K562 (cell line): ENCODE data around the gene TEDDM1. TPM values are rescaled to one million over a fixed set of nuclear protein-coding genes. Genes with fewer than 3 reads are reported as not detected.

Experiments used
- BHLHE40 ChIP-seq: IDR thresholded peaks from 2 replicates; pipeline ENCODE4 v1.6.1; 2011; ENCODE audit warnings: low read length, improper control_type of control experiment
- DPF2 ChIP-seq: fragments of 450-650 bp; IDR thresholded peaks from 2 replicates; pipeline ENCODE4 v1.6.1; 2016
- FOSL1 ChIP-seq: fragments of 200-800 bp; sonication (Bioruptor generic); conservative IDR thresholded peaks from 2 replicates; pipeline ENCODE4 v1.6.1; 2016; ENCODE audit warnings: missing genetic modification characterization, missing compliant biosample characterization
- GATAD2A ChIP-seq: fragments of 450-650 bp; IDR thresholded peaks from 2 replicates; pipeline ENCODE4 v1.6.1; 2017
- KDM1A ChIP-seq, 2 experiments: fragments of 450-650 bp; IDR thresholded peaks; 2 replicates each; pipeline ENCODE4 v1.6.1; 2016; ENCODE audit warnings: mild to moderate bottlenecking in 2 of 2
- KLF1 ChIP-seq: fragments of 450-650 bp; IDR thresholded peaks from 2 replicates; pipeline ENCODE4 v1.6.1; 2016; ENCODE audit warnings: missing genetic modification characterization, missing compliant biosample characterization
- RFX5 ChIP-seq: IDR thresholded peaks from 2 replicates; pipeline ENCODE4 v1.6.1; 2011; ENCODE audit warnings: low read depth, mild to moderate bottlenecking, improper control_type of control experiment, low read length
- SMAD2 ChIP-seq: fragments of 150-350 bp; IDR thresholded peaks from 2 replicates; pipeline ENCODE4 v1.6.1; 2014; ENCODE audit warnings: low read depth, mild to moderate bottlenecking, low read length
- SNRNP70 ChIP-seq: fragments of 200-400 bp; formaldehyde crosslinking; optimal IDR thresholded peaks from 2 replicates; pipeline ENCODE3; 2017; ENCODE audit warnings: low read depth, low read length
- polyA plus RNA-seq, 8 experiments: library from polyadenylated mRNA; depleted of rRNA in 4 of 8; stranded (reverse) in 5 of 8; unstranded in 3 of 8; fragments of >200 nt; fragmentation: Nextera tagmentation in 2 of 8; fragmentation: Illumina TruSeq in 1 of 8; extraction: Ambion mirVana in 2 of 8; extraction: Trizol in 1 of 8; gene quantifications; 2 replicates each; pipeline versions ENCODE4 v1.2.1 to v1.2.3, GENCODE V29; 2011 to 2014; ENCODE audit warnings: inconsistent platforms in 1 of 8, missing spikeins in 1 of 8
- total RNA-seq, 7 experiments: library from RNA; depleted of rRNA in 6 of 7; stranded (reverse); fragments of >200 nt in 6 of 7; fragmentation: Illumina TruSeq in 2 of 7; extraction: Trizol in 2 of 7; gene quantifications; 2 replicates each; pipeline versions ENCODE4 v1.2.1 to v1.2.3, GENCODE V29; 2011 to 2021; ENCODE audit warnings: low replicate concordance in 1 of 7
- TF ChIP-seq, protein P1 (sequence below), 2 experiments: IDR thresholded peaks; 2 replicates each; pipeline ENCODE4 v1.6.1; 2011; ENCODE audit warnings: borderline replicate concordance in 1 of 2, control low read depth in 1 of 2, low read depth in 1 of 2, low read length in 1 of 2, mild to moderate bottlenecking in 1 of 2, mixed read lengths in 1 of 2, moderate library complexity in 1 of 2; ENCODE audit not compliant: insufficient read depth in 1 of 2, insufficient read length in 1 of 2, poor library complexity in 1 of 2, severe bottlenecking in 1 of 2; ENCODE audit errors: extremely low read depth in 1 of 2
- TF ChIP-seq, protein P2 (sequence below): sonication (generic); formaldehyde crosslinking; IDR thresholded peaks from 2 replicates; pipeline ENCODE4 v1.8.0; 2022; ENCODE audit warnings: mild to moderate bottlenecking, missing genetic modification reagents
- TF ChIP-seq, protein P3 (sequence below), 2 experiments: fragments of 450-650 bp; formaldehyde crosslinking in 1 of 2; IDR thresholded peaks; 2 replicates each; pipeline versions ENCODE4 v1.4.0 to v1.6.1; 2014 to 2020; ENCODE audit warnings: mild to moderate bottlenecking in 2 of 2, borderline replicate concordance in 1 of 2, low read depth in 1 of 2

TEDDM1 gene
- total and polyA plus RNA-seq, 9 of the 15 experiments (the other 6 are each of a cell fraction or from before 2014, with no cell fraction given) = not detected

DNA sequence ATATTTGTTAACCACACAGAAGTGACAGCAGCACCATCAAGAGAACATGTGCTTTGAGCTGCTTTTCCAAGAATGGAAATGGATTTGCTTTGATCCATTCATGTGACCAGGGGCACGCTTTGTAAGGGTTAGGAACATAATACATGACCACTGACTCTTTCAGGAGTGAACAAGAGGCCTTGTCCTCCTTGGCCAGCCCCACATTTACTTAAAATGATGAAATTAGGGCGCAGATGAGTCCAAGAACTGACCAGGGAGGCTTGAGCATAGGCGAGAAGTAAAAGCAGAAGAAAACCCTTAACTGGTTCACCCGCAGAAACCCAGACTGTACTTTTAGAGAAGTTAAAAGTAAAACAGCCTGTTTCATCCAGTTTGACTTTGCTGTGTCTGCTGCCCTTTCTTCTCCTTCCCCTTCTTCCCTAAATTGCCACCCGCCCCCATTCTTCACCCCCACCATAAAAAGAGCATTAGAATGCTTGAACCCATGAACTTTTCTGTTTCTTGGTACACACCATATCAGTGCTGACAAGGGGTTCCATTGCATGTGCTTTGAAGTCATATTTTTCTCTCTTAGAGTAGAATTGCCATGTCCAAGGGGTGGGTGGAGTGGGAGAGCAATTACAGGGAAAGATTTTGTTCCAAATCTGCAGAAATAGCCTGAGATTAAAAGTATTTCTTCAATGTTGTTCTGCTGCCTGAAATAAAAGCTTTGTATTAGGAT is 6.3 kb downstream of the TEDDM1 start (continued):
- TF ChIP-seq FOSL1 (tag) (no peak), DPF2 (peak; percentile 18; the same call in 1 of the 2 replicates), BHLHE40 (no peak), GATAD2A (0 out of 2 replicates have a peak, but pooled peaks have one; percentile 19), RFX5 (no peak), KDM1A (IDR thresholded peaks at IDR 0.05) (0 out of 4 replicates have a peak, but pooled peaks of 1 of the 2 experiments have one; percentile 25), KLF1 (tag) (no peak), SMAD2 (no peak), SNRNP70 (no peak)
- TF ChIP-seq, protein P1, sequence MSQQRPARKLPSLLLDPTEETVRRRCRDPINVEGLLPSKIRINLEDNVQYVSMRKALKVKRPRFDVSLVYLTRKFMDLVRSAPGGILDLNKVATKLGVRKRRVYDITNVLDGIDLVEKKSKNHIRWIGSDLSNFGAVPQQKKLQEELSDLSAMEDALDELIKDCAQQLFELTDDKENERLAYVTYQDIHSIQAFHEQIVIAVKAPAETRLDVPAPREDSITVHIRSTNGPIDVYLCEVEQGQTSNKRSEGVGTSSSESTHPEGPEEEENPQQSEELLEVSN (IDR thresholded peaks at IDR 0.05; ENCODE audit: borderline replicate concordance in 1 of 2, extremely low read depth in 1 of 2, insufficient read depth in 1 of 2, insufficient read length in 1 of 2, low read depth in 1 of 2, low read length in 1 of 2, poor library complexity in 1 of 2, severe bottlenecking in 1 of 2) = no peak
- TF ChIP-seq, protein P2, sequence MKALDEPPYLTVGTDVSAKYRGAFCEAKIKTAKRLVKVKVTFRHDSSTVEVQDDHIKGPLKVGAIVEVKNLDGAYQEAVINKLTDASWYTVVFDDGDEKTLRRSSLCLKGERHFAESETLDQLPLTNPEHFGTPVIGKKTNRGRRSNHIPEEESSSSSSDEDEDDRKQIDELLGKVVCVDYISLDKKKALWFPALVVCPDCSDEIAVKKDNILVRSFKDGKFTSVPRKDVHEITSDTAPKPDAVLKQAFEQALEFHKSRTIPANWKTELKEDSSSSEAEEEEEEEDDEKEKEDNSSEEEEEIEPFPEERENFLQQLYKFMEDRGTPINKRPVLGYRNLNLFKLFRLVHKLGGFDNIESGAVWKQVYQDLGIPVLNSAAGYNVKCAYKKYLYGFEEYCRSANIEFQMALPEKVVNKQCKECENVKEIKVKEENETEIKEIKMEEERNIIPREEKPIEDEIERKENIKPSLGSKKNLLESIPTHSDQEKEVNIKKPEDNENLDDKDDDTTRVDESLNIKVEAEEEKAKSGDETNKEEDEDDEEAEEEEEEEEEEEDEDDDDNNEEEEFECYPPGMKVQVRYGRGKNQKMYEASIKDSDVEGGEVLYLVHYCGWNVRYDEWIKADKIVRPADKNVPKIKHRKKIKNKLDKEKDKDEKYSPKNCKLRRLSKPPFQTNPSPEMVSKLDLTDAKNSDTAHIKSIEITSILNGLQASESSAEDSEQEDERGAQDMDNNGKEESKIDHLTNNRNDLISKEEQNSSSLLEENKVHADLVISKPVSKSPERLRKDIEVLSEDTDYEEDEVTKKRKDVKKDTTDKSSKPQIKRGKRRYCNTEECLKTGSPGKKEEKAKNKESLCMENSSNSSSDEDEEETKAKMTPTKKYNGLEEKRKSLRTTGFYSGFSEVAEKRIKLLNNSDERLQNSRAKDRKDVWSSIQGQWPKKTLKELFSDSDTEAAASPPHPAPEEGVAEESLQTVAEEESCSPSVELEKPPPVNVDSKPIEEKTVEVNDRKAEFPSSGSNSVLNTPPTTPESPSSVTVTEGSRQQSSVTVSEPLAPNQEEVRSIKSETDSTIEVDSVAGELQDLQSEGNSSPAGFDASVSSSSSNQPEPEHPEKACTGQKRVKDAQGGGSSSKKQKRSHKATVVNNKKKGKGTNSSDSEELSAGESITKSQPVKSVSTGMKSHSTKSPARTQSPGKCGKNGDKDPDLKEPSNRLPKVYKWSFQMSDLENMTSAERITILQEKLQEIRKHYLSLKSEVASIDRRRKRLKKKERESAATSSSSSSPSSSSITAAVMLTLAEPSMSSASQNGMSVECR (CRISPR knock-in tag) = no peak
- TF ChIP-seq, protein P3, sequence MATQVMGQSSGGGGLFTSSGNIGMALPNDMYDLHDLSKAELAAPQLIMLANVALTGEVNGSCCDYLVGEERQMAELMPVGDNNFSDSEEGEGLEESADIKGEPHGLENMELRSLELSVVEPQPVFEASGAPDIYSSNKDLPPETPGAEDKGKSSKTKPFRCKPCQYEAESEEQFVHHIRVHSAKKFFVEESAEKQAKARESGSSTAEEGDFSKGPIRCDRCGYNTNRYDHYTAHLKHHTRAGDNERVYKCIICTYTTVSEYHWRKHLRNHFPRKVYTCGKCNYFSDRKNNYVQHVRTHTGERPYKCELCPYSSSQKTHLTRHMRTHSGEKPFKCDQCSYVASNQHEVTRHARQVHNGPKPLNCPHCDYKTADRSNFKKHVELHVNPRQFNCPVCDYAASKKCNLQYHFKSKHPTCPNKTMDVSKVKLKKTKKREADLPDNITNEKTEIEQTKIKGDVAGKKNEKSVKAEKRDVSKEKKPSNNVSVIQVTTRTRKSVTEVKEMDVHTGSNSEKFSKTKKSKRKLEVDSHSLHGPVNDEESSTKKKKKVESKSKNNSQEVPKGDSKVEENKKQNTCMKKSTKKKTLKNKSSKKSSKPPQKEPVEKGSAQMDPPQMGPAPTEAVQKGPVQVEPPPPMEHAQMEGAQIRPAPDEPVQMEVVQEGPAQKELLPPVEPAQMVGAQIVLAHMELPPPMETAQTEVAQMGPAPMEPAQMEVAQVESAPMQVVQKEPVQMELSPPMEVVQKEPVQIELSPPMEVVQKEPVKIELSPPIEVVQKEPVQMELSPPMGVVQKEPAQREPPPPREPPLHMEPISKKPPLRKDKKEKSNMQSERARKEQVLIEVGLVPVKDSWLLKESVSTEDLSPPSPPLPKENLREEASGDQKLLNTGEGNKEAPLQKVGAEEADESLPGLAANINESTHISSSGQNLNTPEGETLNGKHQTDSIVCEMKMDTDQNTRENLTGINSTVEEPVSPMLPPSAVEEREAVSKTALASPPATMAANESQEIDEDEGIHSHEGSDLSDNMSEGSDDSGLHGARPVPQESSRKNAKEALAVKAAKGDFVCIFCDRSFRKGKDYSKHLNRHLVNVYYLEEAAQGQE (IDR thresholded peaks at IDR 0.05; ENCODE audit: borderline replicate concordance) = peak; percentile 61; the same call in 1 of the 2 replicates
- TF ChIP-seq, protein P3 (CRISPR knock-in tag; IDR thresholded peaks at IDR 0.05; ENCODE audit: low read depth) = no peak
